GM12873 (cell line): ENCODE data around the gene DYRK1A.

Source experiments
- TF ChIP-seq, protein P1 (sequence below): IDR thresholded peaks from 2 replicates; pipeline ENCODE4 v1.5.1; 2012; ENCODE audit warnings: low read depth, mild to moderate bottlenecking, moderate library complexity, low read length, control low read depth; ENCODE audit not compliant: insufficient read depth; ENCODE audit errors: missing control alignments

DYRK1A gene

DNA sequence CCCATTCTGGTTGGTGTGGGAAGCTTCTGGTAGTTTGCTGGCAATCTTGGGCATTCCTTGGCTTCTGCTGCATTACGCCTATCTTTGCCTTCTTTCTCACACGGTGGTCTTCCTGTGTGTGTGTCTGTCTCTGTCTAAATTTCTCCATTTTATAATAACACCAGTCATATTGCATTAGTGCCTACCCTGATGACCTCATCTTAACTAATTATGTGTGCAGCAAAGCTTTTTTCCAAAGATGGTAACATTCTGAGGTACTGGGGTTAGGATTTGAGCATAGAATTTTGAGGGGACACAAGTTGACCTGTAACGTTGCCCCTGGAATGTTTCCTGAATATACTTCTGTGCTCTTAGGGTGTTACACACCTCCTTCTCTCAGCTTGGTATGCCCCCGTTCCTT, 77.1 kb downstream of the DYRK1A start:
- TF ChIP-seq, protein P1, sequence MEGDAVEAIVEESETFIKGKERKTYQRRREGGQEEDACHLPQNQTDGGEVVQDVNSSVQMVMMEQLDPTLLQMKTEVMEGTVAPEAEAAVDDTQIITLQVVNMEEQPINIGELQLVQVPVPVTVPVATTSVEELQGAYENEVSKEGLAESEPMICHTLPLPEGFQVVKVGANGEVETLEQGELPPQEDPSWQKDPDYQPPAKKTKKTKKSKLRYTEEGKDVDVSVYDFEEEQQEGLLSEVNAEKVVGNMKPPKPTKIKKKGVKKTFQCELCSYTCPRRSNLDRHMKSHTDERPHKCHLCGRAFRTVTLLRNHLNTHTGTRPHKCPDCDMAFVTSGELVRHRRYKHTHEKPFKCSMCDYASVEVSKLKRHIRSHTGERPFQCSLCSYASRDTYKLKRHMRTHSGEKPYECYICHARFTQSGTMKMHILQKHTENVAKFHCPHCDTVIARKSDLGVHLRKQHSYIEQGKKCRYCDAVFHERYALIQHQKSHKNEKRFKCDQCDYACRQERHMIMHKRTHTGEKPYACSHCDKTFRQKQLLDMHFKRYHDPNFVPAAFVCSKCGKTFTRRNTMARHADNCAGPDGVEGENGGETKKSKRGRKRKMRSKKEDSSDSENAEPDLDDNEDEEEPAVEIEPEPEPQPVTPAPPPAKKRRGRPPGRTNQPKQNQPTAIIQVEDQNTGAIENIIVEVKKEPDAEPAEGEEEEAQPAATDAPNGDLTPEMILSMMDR: no peak

DNA sequence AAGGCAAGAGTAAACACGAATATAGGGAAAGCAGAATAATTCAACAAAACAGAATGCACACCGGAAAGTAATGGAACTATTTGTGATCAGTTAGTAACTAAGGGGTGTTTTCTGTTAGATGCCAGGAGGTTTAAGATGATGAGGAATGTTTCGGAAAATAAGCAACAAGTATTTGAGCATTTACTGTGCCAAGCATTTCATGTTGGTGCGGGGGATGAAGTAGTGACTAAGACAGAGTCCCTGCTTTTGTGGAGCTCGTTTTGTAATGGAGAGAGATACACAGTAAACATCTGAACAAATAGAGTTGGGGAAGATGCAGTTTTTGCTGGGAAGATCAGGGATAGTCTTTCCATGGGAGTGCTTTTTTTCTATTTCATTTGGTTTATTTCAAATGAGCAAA, 78.7 kb downstream of the DYRK1A start:
- TF ChIP-seq, protein P1: no peak

DNA sequence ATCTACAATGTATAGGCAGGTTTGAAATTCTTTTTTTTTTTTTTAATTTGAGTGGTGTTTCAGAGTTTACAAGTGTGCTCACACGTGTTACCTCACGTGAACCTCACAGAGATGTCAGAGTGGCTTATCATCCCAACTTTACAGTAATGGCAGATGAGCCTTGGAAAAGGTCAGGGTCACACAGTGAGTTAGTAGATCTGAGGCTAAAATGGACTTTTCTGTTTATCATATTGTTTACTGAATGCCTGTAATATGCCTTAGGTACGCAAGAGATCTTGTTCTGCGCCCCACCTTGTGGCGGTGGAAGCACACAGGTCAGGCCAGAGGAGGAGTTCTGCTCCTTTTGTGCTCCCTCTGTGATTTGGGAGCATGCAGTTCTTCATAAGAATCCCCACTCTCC, 80.0 kb downstream of the DYRK1A start:
- TF ChIP-seq, protein P1: peak; percentile 10

DNA sequence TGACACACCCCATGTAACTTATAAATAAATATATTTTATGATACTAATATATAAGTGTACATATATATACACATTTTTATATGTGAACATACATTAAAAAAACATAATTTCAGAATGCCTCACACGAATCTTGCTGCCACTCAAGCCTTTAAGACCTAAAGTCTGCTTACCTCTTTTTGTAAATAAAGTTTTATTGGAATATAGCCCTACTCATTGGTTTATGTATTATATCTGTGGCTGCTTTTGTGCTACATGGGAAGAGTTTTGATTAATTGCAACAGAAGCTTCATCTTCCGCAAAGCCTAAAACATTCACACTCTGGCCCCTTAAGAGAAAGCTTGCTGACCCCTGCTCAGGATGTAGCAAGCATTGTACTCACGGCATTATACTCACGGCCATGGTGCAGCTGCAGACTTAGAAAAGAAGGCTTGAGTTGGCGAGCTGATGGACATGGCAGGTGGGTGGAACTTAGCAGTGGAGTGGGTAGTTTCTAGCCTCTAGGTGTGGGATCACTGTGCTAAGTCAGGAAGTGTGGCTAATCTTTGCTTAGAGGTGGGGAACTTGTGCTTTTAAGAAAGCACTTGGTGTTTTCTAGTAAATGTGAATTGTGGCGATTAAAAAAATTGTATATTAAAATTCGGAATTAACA, 80.8 kb downstream of the DYRK1A start:
- TF ChIP-seq, protein P1: no peak

DNA sequence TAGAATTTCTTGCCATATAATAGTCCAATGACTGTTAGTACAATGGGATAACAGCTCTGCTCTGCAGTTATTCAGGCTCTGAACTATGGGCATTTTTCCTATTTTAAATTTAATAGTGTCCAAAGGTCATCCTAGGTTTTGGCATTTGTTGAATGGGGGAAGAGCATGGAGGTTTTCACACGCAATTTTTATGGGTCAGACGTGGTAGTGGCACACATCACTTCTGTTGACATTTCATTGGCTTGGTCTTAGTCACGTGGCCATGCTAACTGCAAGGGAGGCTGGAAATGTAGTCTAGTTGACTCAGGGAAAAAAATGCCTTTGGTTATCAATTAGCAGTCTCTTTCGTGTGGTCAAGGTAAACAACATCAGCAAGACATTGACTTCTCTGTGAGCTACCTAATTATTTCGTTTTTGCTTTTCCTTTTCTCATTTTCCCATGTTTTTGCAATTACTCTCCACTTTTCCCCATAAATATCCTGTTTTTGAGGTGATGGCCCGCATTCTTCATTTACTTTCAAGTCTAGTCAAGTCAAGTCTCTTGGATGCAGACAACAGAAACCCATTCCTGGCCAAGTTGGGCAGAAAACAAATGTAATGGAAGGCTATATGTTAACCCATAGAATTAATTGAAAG, 82.8 kb downstream of the DYRK1A start:
- TF ChIP-seq, protein P1: no peak

DNA sequence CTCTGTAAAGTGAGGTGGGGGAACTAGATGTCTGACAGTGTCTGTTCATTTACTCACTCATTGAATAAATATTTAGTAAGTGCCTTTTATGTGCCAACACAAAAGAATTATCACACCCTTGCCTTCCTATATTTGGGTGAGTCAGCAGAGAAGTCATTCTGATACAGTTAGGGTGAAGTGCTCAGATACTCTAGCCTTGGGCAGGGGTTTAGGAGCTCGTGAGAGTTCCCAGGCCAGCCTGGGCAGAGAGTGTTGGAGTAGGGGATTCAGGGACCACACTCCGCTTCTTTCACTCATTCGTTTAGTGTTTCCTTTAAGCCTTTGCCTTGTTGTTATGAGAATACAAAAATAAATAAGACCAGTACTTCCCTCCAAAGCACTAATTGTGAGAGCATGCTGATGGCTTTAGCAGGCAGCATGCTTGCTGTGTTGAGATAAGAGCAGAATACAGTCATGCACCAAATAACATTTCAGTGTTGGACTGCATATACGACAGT, 83.9 kb downstream of the DYRK1A start:
- TF ChIP-seq, protein P1: no peak

DNA sequence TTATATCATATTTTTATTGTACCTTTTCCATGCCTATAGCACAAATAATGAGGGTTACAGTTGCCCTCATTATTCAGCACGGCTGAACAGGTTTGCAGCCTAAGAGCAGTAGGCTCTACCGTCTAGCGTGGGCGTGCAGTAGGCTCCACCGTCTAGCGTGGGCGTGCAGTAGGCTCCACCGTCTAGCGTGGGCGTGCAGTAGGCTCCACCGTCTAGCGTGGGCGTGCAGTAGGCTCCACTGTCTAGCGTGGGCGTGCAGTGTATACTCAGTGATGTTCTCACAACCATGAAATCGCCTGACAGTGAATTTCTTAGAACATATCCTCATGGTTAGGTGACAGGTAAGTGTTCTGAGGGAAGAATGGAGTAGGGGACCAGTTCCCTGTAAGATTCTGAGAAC, 84.9 kb downstream of the DYRK1A start:
- TF ChIP-seq, protein P1: no peak
